ENCODE data around the gene IYD.

Gene IYD

DNA sequence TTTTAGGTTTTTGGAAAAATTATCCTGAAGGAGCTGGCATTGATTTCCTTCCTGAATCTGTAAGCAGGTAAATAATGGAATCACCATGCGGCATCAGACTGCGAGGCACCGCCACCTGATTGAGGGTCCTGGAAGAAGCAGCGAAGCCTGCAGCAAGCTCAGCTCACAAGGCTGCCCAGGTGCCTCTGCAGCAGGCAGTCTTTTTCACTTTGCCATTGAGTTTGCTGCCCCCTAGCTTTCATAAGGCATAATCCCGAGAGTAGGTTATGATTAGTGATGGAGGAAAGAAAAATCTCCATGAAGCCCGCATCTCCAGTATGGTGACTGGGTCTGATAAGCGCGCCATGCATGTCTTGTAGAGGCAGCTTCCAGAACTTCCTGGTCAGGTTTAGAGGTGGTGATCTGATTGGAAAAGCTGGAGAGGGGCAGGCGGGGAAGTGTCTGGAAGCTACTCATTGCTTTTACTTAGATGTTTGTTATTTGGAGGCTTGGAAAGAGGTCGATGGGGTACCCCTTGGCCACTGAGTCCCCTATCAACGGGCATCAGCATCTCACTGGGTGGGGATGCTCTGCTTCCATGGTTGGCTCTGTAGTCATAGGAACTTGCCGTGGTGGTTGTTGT lies 26.7 kb downstream of the IYD start:
- no peak for DNase-seq

GRCh38 chr6:150403458-150404246 lies 34.8 kb downstream of the IYD start:
- peak; percentile 65 for DNase-seq

GRCh38 chr6:150406948-150407347 lies 38.1 kb downstream of the IYD start:
- DNase-seq, result no peak

GRCh38 chr6:150408842-150409241 lies 40.0 kb downstream of the IYD start:
- no peak for DNase-seq

DNA sequence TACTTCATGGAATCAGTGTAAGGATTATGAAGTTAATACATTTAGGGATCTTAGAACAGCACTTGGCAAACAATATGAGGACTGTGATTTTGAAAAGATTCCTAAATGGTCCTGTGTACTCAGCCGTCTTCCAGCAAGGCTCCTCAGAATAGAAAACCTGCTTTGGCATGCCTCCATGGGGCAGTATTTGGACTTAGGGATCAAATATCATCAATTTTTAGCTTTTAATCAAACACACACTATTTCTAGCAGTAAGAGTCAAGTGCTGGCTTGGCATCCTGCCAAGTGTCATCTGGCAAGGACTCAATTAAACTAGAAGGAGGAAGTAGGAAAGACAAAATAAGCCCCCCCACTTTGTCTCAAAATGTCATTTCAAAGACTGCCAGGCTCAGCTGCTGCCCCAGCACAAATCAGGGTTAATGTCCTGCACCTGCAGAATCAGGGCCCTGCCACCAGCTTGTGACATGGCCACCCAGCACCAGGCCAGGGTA lies 40.8 kb downstream of the IYD start:
- no peak for DNase-seq

- no peak for DNase-seq
Observed at GRCh38 chr6:150410399-150410798, 41.6 kb downstream of the IYD start.

- no peak for DNase-seq
Observed at GRCh38 chr6:150410906-150411305, 42.1 kb downstream of the IYD start.

GRCh38 chr6:150412221-150412620 lies 43.4 kb downstream of the IYD start:
- DNase-seq, result no peak

- DNase-seq, result no peak
Observed at GRCh38 chr6:150413198-150413597, 44.4 kb downstream of the IYD start.

DNA sequence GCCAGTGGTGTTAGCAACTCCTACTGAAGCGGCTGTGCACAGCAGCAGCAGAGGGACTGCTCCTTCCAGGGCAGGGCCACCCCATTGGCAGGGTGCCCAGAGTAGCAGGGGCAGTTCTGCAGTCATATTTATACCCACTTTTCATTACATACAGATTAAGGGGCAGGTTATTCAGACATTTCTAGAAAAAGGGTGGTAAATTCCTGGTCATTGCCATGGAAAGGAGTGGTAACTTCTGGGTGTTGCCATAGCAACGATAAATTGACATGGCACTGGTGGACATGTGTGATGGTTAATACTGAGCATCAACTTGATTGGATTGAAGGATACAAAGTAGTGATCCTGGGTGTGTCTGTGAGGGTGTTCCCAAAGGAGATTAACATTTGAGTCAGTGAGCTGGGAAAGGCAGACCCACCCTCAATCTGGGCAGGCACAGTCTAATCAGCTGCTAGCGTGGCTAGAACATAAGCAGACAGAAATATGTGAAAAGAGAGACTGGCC lies 45.0 kb downstream of the IYD start:
- DNase-seq, result no peak

GRCh38 chr6:150416128-150416527 lies 47.3 kb downstream of the IYD start:
- no peak for DNase-seq

DNA sequence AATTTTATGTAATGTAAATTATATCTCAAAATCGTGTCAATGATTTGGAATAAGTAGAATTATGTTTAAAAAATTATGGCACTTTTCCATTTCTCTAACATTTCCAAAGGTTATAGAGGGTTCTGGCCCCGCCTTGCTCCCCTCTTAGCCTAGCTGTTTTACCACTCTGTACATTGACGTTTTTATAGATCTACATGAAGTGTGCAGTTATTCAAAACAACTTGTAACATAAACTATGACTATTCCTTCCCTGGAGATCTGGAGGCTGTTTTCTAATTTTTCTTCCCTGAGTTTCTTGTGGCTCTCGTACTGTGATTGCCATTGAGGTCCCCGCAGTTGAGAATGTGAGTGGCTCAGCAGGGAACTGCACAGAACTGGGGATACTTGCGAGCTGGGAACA lies 48.4 kb downstream of the IYD start:
- DNase-seq, result no peak

GRCh38 chr6:150417899-150418826 lies 49.4 kb downstream of the IYD start:
- DNase-seq, result no peak

- peak; percentile 77 for DNase-seq
Observed at GRCh38 chr6:150418827-150419594, 50.2 kb downstream of the IYD start.

DNA sequence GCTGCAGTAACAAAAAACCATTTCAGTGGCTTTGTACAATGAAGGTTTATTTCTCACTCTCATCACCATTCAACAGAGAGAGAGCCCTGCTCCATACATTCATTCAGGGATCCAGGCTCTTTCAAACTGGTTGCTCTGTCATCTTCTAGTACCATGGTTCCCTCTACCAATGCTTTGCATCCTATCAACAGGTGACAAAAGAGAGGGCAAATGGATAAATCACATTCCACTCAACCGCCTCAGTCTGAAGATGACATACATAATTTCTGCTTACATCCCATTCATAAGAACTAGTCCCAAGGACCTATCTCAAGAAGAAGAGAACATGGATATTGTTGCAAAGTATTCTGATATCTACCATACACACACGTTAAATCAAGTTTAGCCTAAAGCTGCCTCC lies 51.6 kb downstream of the IYD start:
- no peak for DNase-seq

DNA sequence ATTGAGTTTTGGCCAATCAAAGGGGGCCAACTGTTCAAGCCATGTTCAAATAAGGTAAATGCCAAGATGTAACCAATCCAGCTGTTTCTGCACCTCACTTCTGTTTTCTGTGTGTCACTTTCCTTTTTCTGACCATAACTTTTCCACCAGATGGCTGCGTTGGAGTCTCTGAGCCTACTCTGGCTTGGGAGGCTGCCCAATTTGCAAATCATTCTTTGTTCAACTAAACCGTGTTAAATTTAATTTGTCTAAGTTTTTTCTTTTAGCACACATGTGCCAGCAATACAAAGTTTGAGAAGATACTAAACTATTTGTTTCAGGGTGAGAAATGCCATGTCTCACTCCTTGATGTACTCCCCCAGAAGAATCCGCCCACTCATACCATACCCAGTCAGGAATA lies 52.1 kb downstream of the IYD start:
- DNase-seq, result no peak

DNA sequence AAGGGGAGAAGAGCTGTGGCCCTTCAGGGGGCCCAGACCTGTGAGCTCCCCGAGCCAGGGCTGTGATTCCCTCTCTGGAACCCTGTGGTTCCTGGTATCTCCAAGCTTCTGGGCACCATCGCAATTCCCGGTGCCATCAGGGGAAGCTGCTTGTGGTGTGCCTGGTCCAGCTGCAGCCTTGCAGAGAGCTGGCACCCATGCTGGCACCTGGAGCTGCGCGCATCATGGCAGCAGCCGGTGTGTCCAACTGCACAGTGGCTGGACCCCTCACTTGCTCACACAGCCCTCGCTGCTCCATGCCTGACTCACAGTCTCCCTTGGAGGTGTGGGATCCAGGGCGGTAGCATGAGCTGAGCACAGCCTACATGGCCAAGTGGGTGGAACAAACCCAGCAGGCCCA lies 56.7 kb downstream of the IYD start:
- no peak for DNase-seq

- no peak for DNase-seq
Observed at GRCh38 chr6:150426198-150426597, 57.4 kb downstream of the IYD start.

DNA sequence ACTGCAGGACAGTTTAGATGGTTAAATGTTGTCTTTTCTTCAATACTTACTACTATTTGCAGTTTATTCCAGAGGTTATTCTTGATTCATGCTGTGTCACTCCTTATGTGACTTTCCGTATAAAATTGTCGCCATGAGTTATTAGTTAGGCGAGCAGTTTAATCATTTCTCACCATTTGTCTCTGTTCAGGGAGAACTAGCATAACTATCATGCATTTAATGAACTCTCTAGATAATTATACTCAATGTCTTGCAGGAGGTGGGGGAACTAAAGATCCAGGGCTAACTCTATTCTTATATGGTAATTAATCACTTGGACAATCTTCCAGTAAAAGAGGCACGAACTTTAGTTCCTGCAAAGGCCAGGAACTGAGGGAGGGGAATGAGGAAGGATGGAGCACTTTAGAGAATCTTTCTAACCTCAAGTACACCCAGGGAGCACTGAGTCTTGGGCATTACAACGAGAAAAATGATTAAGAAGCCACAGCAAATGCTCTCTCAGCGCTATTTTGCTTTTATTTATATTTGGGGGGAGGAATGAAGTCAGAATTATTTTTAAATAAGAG lies 58.3 kb downstream of the IYD start:
- no peak for DNase-seq

GRCh38 chr6:150427843-150428242 lies 59.0 kb downstream of the IYD start:
- DNase-seq, result no peak

- peak; percentile 53 for DNase-seq
Observed at GRCh38 chr6:150430815-150431214, 62.0 kb downstream of the IYD start.

DNA sequence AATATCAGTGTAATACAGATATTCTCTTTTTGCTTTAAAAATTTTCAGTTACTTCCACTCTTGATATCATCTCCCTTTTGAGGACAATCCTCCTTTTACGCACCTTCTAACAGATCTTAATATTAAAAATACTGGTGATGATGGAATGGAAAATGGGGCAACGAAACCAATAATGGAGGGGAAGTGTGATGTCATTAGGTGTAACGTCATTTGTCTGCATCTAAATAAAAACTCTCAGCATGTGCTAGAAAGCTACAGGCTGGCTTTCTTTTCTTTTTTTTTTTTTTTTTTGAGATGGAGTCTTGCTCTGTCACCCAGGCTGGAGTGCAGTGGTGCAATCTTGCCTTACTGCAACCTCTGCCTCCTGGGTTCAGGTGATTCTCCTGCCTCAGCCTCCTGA lies 66.5 kb downstream of the IYD start:
- DNase-seq, result no peak
